GM23338 (cell line): Measurements from ENCODE around the gene C10orf90. TPM values are rescaled to one million over a fixed set of nuclear protein-coding genes. Genes with fewer than 3 reads are reported as not detected.

Source experiments
- ATAC-seq: fragments of 200-7000 bp; cut with Tn5 transposase; 3 replicates; pipeline ENCODE4 v1.9.1; 2020
- DNase-seq: peaks from one replicate; pipeline ENCODE4 v3.0.0-alpha.2; 2015; ENCODE audit warnings: low spot score
- H2AFZ ChIP-seq: fragments of 200-600 bp; sonication (generic); 2 replicates; pipeline ENCODE4 v1.8.0; 2016; ENCODE audit warnings: antibody characterized with exemption, mild to moderate bottlenecking, moderate library complexity
- H3F3A ChIP-seq: fragments of 200-600 bp; sonication (generic); replicated peaks from 2 replicates; pipeline ENCODE4 v1.8.0; 2017; ENCODE audit warnings: antibody characterized with exemption, mixed run types, low read depth
- H3K27ac ChIP-seq: fragments of 200-600 bp; sonication (generic); 2 replicates; pipeline ENCODE4 v1.6.1; 2016; ENCODE audit warnings: low read depth
- H3K27me3 ChIP-seq: fragments of 200-600 bp; sonication (generic); 2 replicates; pipeline ENCODE4 v1.8.0; 2016; ENCODE audit warnings: mild to moderate bottlenecking, mixed run types, moderate library complexity; ENCODE audit not compliant: insufficient read depth
- H3K36me3 ChIP-seq: fragments of 200-600 bp; sonication (generic); 2 replicates; pipeline ENCODE4 v1.8.0; 2016; ENCODE audit warnings: mild to moderate bottlenecking; ENCODE audit not compliant: insufficient read depth
- H3K4me1 ChIP-seq: fragments of 200-600 bp; sonication (generic); 2 replicates; pipeline ENCODE4 v1.8.0; 2016; ENCODE audit warnings: mild to moderate bottlenecking, moderate library complexity; ENCODE audit not compliant: insufficient read depth
- H3K4me2 ChIP-seq: fragments of 200-600 bp; sonication (generic); 2 replicates; pipeline ENCODE4 v1.7.1; 2017; ENCODE audit warnings: mixed run types
- H3K4me3 ChIP-seq: fragments of 200-600 bp; sonication (generic); 2 replicates; pipeline ENCODE4 v1.6.1; 2016; ENCODE audit warnings: mixed run types
- H3K79me2 ChIP-seq: fragments of 200-600 bp; sonication (generic); replicated peaks from 2 replicates; pipeline ENCODE4 v1.8.0; 2017; ENCODE audit warnings: mild to moderate bottlenecking; ENCODE audit not compliant: insufficient read depth
- H3K9me2 ChIP-seq: fragments of 200-600 bp; sonication (generic); 2 replicates; pipeline ENCODE4 v1.8.0; 2017; ENCODE audit not compliant: insufficient read depth
- H4K20me1 ChIP-seq: fragments of 200-600 bp; sonication (generic); replicated peaks from 2 replicates; pipeline ENCODE4 v1.8.0; 2017; ENCODE audit warnings: mild to moderate bottlenecking; ENCODE audit not compliant: insufficient read depth
- H3K27ac Mint-ChIP-seq: 2 replicates; pipeline ENCODE4 v1.8.0; 2020; ENCODE audit warnings: inconsistent platforms, mild to moderate bottlenecking, moderate library complexity, mixed read lengths
- H3K27me3 Mint-ChIP-seq: 3 replicates; pipeline ENCODE4 v1.8.0; 2022; ENCODE audit warnings: low read depth, mild to moderate bottlenecking, moderate library complexity, mixed read lengths, inconsistent platforms; ENCODE audit not compliant: insufficient read depth, poor library complexity
- H3K36me3 Mint-ChIP-seq: 3 replicates; pipeline ENCODE4 v1.8.0; 2021; ENCODE audit warnings: low read depth, mild to moderate bottlenecking, inconsistent platforms, moderate library complexity, mixed read lengths
- H3K4me1 Mint-ChIP-seq: 3 replicates; pipeline ENCODE4 v1.8.0; 2020; ENCODE audit warnings: mild to moderate bottlenecking, inconsistent platforms, mixed read lengths
- H3K4me3 Mint-ChIP-seq: 3 replicates; pipeline ENCODE4 v1.8.0; 2021; ENCODE audit warnings: moderate library complexity, mild to moderate bottlenecking, inconsistent platforms, mixed read lengths
- H3K9me3 Mint-ChIP-seq: 3 replicates; pipeline ENCODE4 v1.8.0; 2020; ENCODE audit warnings: moderate library complexity, mild to moderate bottlenecking, inconsistent platforms, mixed read lengths
- CREB1 ChIP-seq: fragments of 250-450 bp; sonication (Bioruptor Pico); IDR thresholded peaks from 2 replicates; pipeline ENCODE4 v1.5.0; 2020; ENCODE audit warnings: low read depth, mild to moderate bottlenecking, moderate library complexity
- EZH2 ChIP-seq: fragments of 200-600 bp; sonication (generic); IDR thresholded peaks from one replicate; pipeline ENCODE4 v1.8.0; 2017; ENCODE audit warnings: antibody characterized with exemption, mild to moderate bottlenecking, low read depth; ENCODE audit not compliant: unreplicated experiment
- EZH2phosphoT487 ChIP-seq: fragments of 200-600 bp; sonication (generic); IDR thresholded peaks from one replicate; pipeline ENCODE4 v1.8.1; 2018; ENCODE audit warnings: antibody characterized with exemption; ENCODE audit not compliant: unreplicated experiment
- JUNB ChIP-seq: IDR thresholded peaks from one replicate; pipeline ENCODE4 v1.6.1; 2016; ENCODE audit warnings: antibody characterized with exemption; ENCODE audit not compliant: unreplicated experiment
- NANOG ChIP-seq: IDR thresholded peaks from 2 replicates; pipeline ENCODE4 v1.6.1; 2016; ENCODE audit warnings: antibody characterized with exemption, borderline replicate concordance
- POLR2AphosphoS5 ChIP-seq: IDR thresholded peaks from 2 replicates; pipeline ENCODE4 v1.6.1; 2016; ENCODE audit warnings: antibody characterized with exemption, low read depth
- STAT1 ChIP-seq: IDR thresholded peaks from one replicate; pipeline ENCODE4 v1.6.1; 2016; ENCODE audit warnings: antibody characterized with exemption; ENCODE audit not compliant: unreplicated experiment
- ZNF114 ChIP-seq: fragments of 250-450 bp; sonication (Bioruptor Pico); IDR thresholded peaks from 2 replicates; pipeline ENCODE4 v1.5.0; 2020; ENCODE audit warnings: mild to moderate bottlenecking, moderate library complexity
- ZNF331 ChIP-seq: fragments of 250-450 bp; sonication (Bioruptor Pico); IDR thresholded peaks from 2 replicates; pipeline ENCODE4 v1.5.0; 2020; ENCODE audit warnings: low read depth, mild to moderate bottlenecking, moderate library complexity
- polyA plus RNA-seq: library from polyadenylated mRNA; unstranded; fragments of >200 nt; fragmentation: Nextera tagmentation; extraction: Ambion mirVana; gene quantifications from 2 replicates; pipeline ENCODE4 v1.2.1, GENCODE V29; 2016
- total RNA-seq: library from RNA; depleted of rRNA; stranded (reverse); fragments of >200 nt; shearing (Covaris generic); gene quantifications from 2 replicates; pipeline ENCODE4 v1.2.3, GENCODE V29; 2014
- TF ChIP-seq, protein P1 (sequence below): fragments of 250-450 bp; sonication (Bioruptor Pico); IDR thresholded peaks from 2 replicates; pipeline ENCODE4 v1.5.0; 2020; ENCODE audit warnings: mild to moderate bottlenecking, moderate library complexity
- TF ChIP-seq, protein P2 (sequence below): IDR thresholded peaks from 2 replicates; pipeline ENCODE4 v1.6.1; 2016; ENCODE audit warnings: antibody characterized with exemption
- TF ChIP-seq, protein P3 (sequence below): IDR thresholded peaks from one replicate; pipeline ENCODE4 v1.6.1; 2018; ENCODE audit warnings: antibody characterized with exemption; ENCODE audit not compliant: unreplicated experiment
- TF ChIP-seq, protein P4 (sequence below), 2 experiments: fragments of 200-600 bp in 1 of 2; sonication (generic) in 1 of 2; conservative IDR thresholded peaks; 2 replicates each; pipeline versions ENCODE4 v1.5.1 to v1.6.1; 2016 to 2017; ENCODE audit warnings: antibody characterized with exemption in 2 of 2, low read depth in 2 of 2, mild to moderate bottlenecking in 2 of 2, moderate library complexity in 1 of 2

Gene C10orf90
- total and polyA plus RNA-seq, 2 experiments from 2014 or later = 0.76 to 0.97 TPM

DNA sequence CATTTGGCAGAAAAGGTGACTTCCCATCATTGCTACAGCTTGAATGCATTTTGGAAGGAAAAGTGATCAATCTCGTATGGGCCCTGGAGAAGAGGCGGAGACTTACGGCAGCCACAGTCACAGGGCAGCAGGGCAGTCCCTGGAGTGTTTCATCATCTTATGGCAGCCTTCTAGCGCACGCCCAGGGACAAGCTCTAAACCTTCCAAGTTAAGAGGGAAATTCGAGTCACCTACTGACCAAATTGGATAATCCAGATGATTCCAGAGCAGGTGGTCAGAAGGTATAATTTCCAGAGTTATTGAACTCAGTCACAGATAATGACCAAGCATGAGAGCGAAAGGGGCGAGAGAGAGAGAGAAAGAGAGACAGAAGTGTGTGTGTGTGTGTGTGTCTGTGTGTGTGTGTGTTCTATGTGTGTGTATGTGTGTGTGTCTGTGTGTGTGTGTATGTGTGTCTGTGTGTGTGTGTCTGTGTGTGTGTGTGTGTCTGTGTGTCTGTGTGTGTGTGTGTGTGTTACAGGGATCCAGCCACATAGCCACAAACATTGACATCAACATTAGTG lies 158.5 kb downstream of the C10orf90 start:
- Histone ChIP-seq H3K9me2 (no peaks in the 10 kb centered on the region), H3K4me1 (no peaks in the 10 kb centered on the region), H3K4me3 (no peak overlapping the region), H3K27me3 (no peaks in the 10 kb centered on the region), H4K20me1 (no peaks in the 10 kb centered on the region), H3K27ac (no peak overlapping the region), H3K36me3 (no peaks in the 10 kb centered on the region), H3F3A (no peaks in the 10 kb centered on the region), H3K79me2 (no peaks in the 10 kb centered on the region), H2AFZ (peak overlapping the region; percentile 90; the same call in 1 of the 2 replicates), H3K4me2 (no peak overlapping the region)
- Mint-ChIP-seq H3K27me3 (peaks cover 3% of the 10 kb centered on the region), H3K4me1 (peaks cover 8% of the 10 kb centered on the region; the same call in 2 of the 3 replicates), H3K4me3 (no peak overlapping the region), H3K36me3 (no peaks in the 10 kb centered on the region), H3K27ac (peak overlapping the region; percentile 71; the same call in 1 of the 2 replicates), H3K9me3 (no peaks in the 10 kb centered on the region)
- DNase-seq = peak; percentile 8
- TF ChIP-seq STAT1 (no peak), CREB1 (CRISPR knock-in tag) (no peak), NANOG (no peak), ZNF331 (CRISPR knock-in tag) (no peak), ZNF114 (no peak), EZH2 (no peak), POLR2AphosphoS5 (no peak), JUNB (no peak), EZH2phosphoT487 (no peak)
- TF ChIP-seq, protein P1, sequence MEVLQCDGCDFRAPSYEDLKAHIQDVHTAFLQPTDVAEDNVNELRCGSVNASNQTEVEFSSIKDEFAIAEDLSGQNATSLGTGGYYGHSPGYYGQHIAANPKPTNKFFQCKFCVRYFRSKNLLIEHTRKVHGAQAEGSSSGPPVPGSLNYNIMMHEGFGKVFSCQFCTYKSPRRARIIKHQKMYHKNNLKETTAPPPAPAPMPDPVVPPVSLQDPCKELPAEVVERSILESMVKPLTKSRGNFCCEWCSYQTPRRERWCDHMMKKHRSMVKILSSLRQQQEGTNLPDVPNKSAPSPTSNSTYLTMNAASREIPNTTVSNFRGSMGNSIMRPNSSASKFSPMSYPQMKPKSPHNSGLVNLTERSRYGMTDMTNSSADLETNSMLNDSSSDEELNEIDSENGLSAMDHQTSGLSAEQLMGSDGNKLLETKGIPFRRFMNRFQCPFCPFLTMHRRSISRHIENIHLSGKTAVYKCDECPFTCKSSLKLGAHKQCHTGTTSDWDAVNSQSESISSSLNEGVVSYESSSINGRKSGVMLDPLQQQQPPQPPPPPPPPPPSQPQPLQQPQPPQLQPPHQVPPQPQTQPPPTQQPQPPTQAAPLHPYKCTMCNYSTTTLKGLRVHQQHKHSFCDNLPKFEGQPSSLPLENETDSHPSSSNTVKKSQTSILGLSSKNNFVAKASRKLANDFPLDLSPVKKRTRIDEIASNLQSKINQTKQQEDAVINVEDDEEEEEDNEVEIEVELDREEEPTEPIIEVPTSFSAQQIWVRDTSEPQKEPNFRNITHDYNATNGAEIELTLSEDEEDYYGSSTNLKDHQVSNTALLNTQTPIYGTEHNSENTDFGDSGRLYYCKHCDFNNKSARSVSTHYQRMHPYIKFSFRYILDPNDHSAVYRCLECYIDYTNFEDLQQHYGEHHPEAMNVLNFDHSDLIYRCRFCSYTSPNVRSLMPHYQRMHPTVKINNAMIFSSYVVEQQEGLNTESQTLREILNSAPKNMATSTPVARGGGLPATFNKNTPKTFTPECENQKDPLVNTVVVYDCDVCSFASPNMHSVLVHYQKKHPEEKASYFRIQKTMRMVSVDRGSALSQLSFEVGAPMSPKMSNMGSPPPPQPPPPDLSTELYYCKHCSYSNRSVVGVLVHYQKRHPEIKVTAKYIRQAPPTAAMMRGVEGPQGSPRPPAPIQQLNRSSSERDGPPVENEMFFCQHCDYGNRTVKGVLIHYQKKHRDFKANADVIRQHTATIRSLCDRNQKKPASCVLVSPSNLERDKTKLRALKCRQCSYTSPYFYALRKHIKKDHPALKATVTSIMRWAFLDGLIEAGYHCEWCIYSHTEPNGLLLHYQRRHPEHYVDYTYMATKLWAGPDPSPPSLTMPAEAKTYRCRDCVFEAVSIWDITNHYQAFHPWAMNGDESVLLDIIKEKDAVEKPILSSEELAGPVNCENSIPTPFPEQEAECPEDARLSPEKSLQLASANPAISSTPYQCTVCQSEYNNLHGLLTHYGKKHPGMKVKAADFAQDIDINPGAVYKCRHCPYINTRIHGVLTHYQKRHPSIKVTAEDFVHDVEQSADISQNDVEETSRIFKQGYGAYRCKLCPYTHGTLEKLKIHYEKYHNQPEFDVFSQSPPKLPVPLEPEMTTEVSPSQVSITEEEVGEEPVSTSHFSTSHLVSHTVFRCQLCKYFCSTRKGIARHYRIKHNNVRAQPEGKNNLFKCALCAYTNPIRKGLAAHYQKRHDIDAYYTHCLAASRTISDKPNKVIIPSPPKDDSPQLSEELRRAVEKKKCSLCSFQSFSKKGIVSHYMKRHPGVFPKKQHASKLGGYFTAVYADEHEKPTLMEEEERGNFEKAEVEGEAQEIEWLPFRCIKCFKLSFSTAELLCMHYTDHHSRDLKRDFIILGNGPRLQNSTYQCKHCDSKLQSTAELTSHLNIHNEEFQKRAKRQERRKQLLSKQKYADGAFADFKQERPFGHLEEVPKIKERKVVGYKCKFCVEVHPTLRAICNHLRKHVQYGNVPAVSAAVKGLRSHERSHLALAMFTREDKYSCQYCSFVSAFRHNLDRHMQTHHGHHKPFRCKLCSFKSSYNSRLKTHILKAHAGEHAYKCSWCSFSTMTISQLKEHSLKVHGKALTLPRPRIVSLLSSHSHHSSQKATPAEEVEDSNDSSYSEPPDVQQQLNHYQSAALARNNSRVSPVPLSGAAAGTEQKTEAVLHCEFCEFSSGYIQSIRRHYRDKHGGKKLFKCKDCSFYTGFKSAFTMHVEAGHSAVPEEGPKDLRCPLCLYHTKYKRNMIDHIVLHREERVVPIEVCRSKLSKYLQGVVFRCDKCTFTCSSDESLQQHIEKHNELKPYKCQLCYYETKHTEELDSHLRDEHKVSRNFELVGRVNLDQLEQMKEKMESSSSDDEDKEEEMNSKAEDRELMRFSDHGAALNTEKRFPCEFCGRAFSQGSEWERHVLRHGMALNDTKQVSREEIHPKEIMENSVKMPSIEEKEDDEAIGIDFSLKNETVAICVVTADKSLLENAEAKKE (CRISPR knock-in tag) = no peak
- TF ChIP-seq, protein P2, sequence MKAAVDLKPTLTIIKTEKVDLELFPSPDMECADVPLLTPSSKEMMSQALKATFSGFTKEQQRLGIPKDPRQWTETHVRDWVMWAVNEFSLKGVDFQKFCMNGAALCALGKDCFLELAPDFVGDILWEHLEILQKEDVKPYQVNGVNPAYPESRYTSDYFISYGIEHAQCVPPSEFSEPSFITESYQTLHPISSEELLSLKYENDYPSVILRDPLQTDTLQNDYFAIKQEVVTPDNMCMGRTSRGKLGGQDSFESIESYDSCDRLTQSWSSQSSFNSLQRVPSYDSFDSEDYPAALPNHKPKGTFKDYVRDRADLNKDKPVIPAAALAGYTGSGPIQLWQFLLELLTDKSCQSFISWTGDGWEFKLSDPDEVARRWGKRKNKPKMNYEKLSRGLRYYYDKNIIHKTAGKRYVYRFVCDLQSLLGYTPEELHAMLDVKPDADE = no peak
- TF ChIP-seq, protein P3, sequence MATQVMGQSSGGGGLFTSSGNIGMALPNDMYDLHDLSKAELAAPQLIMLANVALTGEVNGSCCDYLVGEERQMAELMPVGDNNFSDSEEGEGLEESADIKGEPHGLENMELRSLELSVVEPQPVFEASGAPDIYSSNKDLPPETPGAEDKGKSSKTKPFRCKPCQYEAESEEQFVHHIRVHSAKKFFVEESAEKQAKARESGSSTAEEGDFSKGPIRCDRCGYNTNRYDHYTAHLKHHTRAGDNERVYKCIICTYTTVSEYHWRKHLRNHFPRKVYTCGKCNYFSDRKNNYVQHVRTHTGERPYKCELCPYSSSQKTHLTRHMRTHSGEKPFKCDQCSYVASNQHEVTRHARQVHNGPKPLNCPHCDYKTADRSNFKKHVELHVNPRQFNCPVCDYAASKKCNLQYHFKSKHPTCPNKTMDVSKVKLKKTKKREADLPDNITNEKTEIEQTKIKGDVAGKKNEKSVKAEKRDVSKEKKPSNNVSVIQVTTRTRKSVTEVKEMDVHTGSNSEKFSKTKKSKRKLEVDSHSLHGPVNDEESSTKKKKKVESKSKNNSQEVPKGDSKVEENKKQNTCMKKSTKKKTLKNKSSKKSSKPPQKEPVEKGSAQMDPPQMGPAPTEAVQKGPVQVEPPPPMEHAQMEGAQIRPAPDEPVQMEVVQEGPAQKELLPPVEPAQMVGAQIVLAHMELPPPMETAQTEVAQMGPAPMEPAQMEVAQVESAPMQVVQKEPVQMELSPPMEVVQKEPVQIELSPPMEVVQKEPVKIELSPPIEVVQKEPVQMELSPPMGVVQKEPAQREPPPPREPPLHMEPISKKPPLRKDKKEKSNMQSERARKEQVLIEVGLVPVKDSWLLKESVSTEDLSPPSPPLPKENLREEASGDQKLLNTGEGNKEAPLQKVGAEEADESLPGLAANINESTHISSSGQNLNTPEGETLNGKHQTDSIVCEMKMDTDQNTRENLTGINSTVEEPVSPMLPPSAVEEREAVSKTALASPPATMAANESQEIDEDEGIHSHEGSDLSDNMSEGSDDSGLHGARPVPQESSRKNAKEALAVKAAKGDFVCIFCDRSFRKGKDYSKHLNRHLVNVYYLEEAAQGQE = no peak
- TF ChIP-seq, protein P4, sequence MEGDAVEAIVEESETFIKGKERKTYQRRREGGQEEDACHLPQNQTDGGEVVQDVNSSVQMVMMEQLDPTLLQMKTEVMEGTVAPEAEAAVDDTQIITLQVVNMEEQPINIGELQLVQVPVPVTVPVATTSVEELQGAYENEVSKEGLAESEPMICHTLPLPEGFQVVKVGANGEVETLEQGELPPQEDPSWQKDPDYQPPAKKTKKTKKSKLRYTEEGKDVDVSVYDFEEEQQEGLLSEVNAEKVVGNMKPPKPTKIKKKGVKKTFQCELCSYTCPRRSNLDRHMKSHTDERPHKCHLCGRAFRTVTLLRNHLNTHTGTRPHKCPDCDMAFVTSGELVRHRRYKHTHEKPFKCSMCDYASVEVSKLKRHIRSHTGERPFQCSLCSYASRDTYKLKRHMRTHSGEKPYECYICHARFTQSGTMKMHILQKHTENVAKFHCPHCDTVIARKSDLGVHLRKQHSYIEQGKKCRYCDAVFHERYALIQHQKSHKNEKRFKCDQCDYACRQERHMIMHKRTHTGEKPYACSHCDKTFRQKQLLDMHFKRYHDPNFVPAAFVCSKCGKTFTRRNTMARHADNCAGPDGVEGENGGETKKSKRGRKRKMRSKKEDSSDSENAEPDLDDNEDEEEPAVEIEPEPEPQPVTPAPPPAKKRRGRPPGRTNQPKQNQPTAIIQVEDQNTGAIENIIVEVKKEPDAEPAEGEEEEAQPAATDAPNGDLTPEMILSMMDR (conservative IDR thresholded peaks at IDR 0.05; ENCODE audit: low read depth in 2 of 2) = no peak
- ATAC-seq = peak; percentile 56
